Calu3 (cell line): ENCODE measurements around the gene MIGA2. TPM values are rescaled to one million over a fixed set of nuclear protein-coding genes. Genes with fewer than 3 reads are reported as not detected.

Experiments used
- BruUV-seq: library from RNA; stranded (reverse); fragments of 400-500 nt; replicated peaks from 2 replicates; lab custom pipeline; 2021; lab: Mats Ljungman, UMichigan
- CTCF ChIA-PET: fragments of 300-600 bp; sonication (Branson Sonifier 250); formaldehyde crosslinking; loops from one replicate; lab custom pipeline; 2022; ENCODE audit warnings: antibody characterized with exemption; lab: Charles Lee
- DNase-seq: peaks from one replicate; pipeline ENCODE4 v3.0.0; 2022
- H3K27ac Mint-ChIP-seq: one replicate; pipeline ENCODE4 v1.8.0; 2022; ENCODE audit warnings: mixed read lengths; ENCODE audit not compliant: unreplicated experiment
- H3K27me3 Mint-ChIP-seq: one replicate; pipeline ENCODE4 v1.8.0; 2022; ENCODE audit warnings: mixed read lengths; ENCODE audit not compliant: unreplicated experiment
- H3K36me3 Mint-ChIP-seq: one replicate; pipeline ENCODE4 v1.8.0; 2022; ENCODE audit warnings: mild to moderate bottlenecking, moderate library complexity, mixed read lengths; ENCODE audit not compliant: insufficient read depth, unreplicated experiment
- H3K4me1 Mint-ChIP-seq: one replicate; pipeline ENCODE4 v1.8.0; 2022; ENCODE audit warnings: mild to moderate bottlenecking, low read depth, mixed read lengths; ENCODE audit not compliant: unreplicated experiment
- H3K4me3 Mint-ChIP-seq: one replicate; pipeline ENCODE4 v1.8.0; 2022; ENCODE audit warnings: mild to moderate bottlenecking, low read depth, moderate library complexity, mixed read lengths; ENCODE audit not compliant: unreplicated experiment
- H3K9me3 Mint-ChIP-seq: one replicate; pipeline ENCODE4 v1.8.0; 2022; ENCODE audit warnings: low read depth, mixed read lengths; ENCODE audit not compliant: unreplicated experiment
- intact Hi-C: fragments of 100-400 bp; cut with micrococcal nuclease; formaldehyde crosslinking; loops from one replicate; pipeline ENCODE4 v1.10.0; 2022; ENCODE audit not compliant: unreplicated experiment
- total RNA-seq: library from RNA; stranded (reverse); gene quantifications from 2 replicates; pipeline ENCODE4 v1.2.3, GENCODE V29; 2022
- TF ChIP-seq, protein P1 (sequence below): fragments of 200-600 bp; IDR thresholded peaks from one replicate; pipeline ENCODE4 v1.8.0; 2022; ENCODE audit warnings: antibody characterized with exemption; ENCODE audit not compliant: unreplicated experiment

The MIGA2 gene
- total RNA-seq, 1 experiment from 2014 or later: 17.8 TPM

DNA sequence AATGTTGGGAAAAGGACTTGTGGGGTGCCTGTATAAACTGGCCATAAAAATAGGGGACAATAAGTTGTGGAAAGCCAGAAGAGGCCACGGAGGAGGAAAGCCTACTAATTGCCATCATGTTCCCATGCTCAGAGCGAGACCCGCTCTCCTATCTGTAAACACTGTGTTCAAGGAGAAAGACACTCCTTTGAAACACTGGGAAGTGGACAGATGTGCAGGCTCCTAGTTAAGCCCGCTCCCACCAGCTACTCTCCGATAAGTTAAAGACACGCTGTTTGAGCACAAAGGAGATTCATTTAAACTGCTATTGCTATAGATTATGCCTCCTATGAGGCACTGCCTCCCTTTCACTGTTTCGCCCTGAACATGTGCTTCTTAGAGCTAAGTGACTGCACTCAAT is 64.9 kb downstream of the MIGA2 start:
- DNase-seq: no peak
- H3K27me3 Mint-ChIP-seq: no peaks in the 10 kb centered on the region
- no peaks in the 10 kb centered on the region for H3K36me3 Mint-ChIP-seq
- no peak overlapping the region for H3K27ac Mint-ChIP-seq
- no TSS peak for BruUV-seq
- CTCF ChIA-PET: no interaction called here
- H3K4me1 Mint-ChIP-seq: no peaks in the 10 kb centered on the region
- intact Hi-C loops: no loop called here
- H3K4me3 Mint-ChIP-seq: no peak overlapping the region
- no peaks in the 10 kb centered on the region for H3K9me3 Mint-ChIP-seq
- TF ChIP-seq, protein P1, sequence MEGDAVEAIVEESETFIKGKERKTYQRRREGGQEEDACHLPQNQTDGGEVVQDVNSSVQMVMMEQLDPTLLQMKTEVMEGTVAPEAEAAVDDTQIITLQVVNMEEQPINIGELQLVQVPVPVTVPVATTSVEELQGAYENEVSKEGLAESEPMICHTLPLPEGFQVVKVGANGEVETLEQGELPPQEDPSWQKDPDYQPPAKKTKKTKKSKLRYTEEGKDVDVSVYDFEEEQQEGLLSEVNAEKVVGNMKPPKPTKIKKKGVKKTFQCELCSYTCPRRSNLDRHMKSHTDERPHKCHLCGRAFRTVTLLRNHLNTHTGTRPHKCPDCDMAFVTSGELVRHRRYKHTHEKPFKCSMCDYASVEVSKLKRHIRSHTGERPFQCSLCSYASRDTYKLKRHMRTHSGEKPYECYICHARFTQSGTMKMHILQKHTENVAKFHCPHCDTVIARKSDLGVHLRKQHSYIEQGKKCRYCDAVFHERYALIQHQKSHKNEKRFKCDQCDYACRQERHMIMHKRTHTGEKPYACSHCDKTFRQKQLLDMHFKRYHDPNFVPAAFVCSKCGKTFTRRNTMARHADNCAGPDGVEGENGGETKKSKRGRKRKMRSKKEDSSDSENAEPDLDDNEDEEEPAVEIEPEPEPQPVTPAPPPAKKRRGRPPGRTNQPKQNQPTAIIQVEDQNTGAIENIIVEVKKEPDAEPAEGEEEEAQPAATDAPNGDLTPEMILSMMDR: no peak

GRCh38 chr9:129102095-129102525 is 65.7 kb downstream of the MIGA2 start:
- BruUV-seq: no TSS peak
- no peaks in the 10 kb centered on the region for H3K9me3 Mint-ChIP-seq
- H3K36me3 Mint-ChIP-seq: no peaks in the 10 kb centered on the region
- H3K27ac Mint-ChIP-seq: no peak overlapping the region
- TF ChIP-seq, protein P1: no peak
- H3K4me3 Mint-ChIP-seq: no peak overlapping the region
- CTCF ChIA-PET: no interaction called here
- no peaks in the 10 kb centered on the region for H3K27me3 Mint-ChIP-seq
- intact Hi-C loops: no loop called here
- no peak for DNase-seq
- H3K4me1 Mint-ChIP-seq: no peaks in the 10 kb centered on the region

- no TSS peak for BruUV-seq
- Mint-ChIP-seq H3K27me3 (no peaks in the 10 kb centered on the region), H3K4me3 (no peak overlapping the region), H3K27ac (no peak overlapping the region), H3K9me3 (no peaks in the 10 kb centered on the region), H3K36me3 (no peaks in the 10 kb centered on the region), H3K4me1 (no peaks in the 10 kb centered on the region)
- TF ChIP-seq, protein P1: no peak
- intact Hi-C loops: no loop called here
- DNase-seq: peak; percentile 50
- CTCF ChIA-PET: no interaction called here
These were observed 66.6 kb downstream of the MIGA2 start for GRCh38 chr9:129102791-129103594.

- intact Hi-C loops: no loop called here
- no TSS peak for BruUV-seq
- CTCF ChIA-PET: interaction anchor here (0.5 kb wide), 1 partner anchor 747 kb away, joined by 3 read pairs; no protein-coding TSS in a partner anchor
- no peak overlapping the region for H3K27ac Mint-ChIP-seq
- no peak for DNase-seq
- H3K4me1 Mint-ChIP-seq: no peaks in the 10 kb centered on the region
- peaks cover 4% of the 10 kb centered on the region for H3K27me3 Mint-ChIP-seq
- H3K9me3 Mint-ChIP-seq: no peaks in the 10 kb centered on the region
- H3K36me3 Mint-ChIP-seq: no peaks in the 10 kb centered on the region
- TF ChIP-seq, protein P1: no peak
- no peak overlapping the region for H3K4me3 Mint-ChIP-seq
These were observed 67.2 kb downstream of the MIGA2 start for GRCh38 chr9:129103595-129103965.
